IPS-NIHi11 (cell line): Measurements from ENCODE around the gene XIRP1.

Experiments
- DNase-seq: peaks from one replicate; pipeline ENCODE4 v3.0.0; 2012; ENCODE audit warnings: mixed read lengths, low spot score

Gene XIRP1

GRCh38 chr3:39208463-39209055 lies 16.2 kb upstream of the XIRP1 start:
- peak; percentile 72 for DNase-seq

- DNase-seq = no peak
Observed at GRCh38 chr3:39207361-39208186, 15.2 kb upstream of the XIRP1 start.

- no peak for DNase-seq
Observed at GRCh38 chr3:39205919-39206516, 13.6 kb upstream of the XIRP1 start.

- DNase-seq = no peak
Observed at GRCh38 chr3:39205131-39205530, 12.7 kb upstream of the XIRP1 start.

- DNase-seq = no peak
Observed at GRCh38 chr3:39203860-39204259, 11.5 kb upstream of the XIRP1 start.

GRCh38 chr3:39203402-39203801 lies 11.0 kb upstream of the XIRP1 start:
- no peak for DNase-seq

- DNase-seq = no peak
Observed at GRCh38 chr3:39202094-39202493, 9.7 kb upstream of the XIRP1 start.

- DNase-seq = no peak
Observed at GRCh38 chr3:39196671-39197356, 4.4 kb upstream of the XIRP1 start.

- no peak for DNase-seq
Observed at GRCh38 chr3:39196034-39196433, 3.6 kb upstream of the XIRP1 start.

GRCh38 chr3:39193391-39193790 lies 996 bp upstream of the XIRP1 start:
- DNase-seq = no peak

- no peak for DNase-seq
Observed at GRCh38 chr3:39191773-39192172, 622 bp downstream of the XIRP1 start.

- no peak for DNase-seq
Observed at GRCh38 chr3:39191111-39191510, 1.3 kb downstream of the XIRP1 start.

- no peak for DNase-seq
Observed at GRCh38 chr3:39190281-39191025, 1.9 kb downstream of the XIRP1 start.

GRCh38 chr3:39189959-39190269 lies 2.5 kb downstream of the XIRP1 start:
- DNase-seq = peak; percentile 80

GRCh38 chr3:39189150-39189958 lies 3.0 kb downstream of the XIRP1 start:
- no peak for DNase-seq

GRCh38 chr3:39188271-39189149 lies 3.9 kb downstream of the XIRP1 start:
- DNase-seq = no peak

- no peak for DNase-seq
Observed at GRCh38 chr3:39187372-39188155, 4.8 kb downstream of the XIRP1 start.

- no peak for DNase-seq
Observed at GRCh38 chr3:39186692-39187151, 5.7 kb downstream of the XIRP1 start.

GRCh38 chr3:39185959-39186691 lies 6.3 kb downstream of the XIRP1 start:
- no peak for DNase-seq
